ENCODE measurements around the gene LYRM4. TPM values are rescaled to one million over a fixed set of nuclear protein-coding genes. Genes with fewer than 3 reads are reported as not detected.

Gene LYRM4
- total and polyA plus RNA-seq, 7 donors = 11.3 to 21.1 (median 16.1) TPM

DNA sequence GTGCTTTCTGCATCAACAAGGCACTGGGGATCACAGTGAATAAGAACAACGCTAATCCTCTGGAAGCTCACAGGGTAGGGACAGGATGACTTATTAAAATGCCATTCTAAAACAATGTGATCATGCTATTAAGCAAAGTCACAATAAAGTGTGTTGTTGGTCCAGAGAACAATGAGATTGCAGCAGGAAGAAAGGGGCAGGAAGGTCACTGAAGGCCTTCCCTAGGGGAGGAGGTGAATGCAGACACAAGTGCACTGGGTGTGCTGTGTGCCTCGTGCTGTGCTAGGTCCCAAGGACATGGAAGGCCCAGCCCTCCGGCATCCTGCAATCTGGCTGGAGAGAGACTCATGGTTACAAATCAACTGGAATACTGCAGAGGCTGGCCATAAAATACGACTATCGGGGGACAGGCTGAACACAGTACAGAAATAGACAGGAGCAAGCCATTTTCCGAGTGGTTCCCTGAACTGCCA, 55.7 kb downstream of the LYRM4 start:
- H3K36me3 ChIP-seq (ENCODE audit: insufficient read depth in 1 of 2, low read depth in 1 of 2) = no peaks in the 10 kb centered on the region
- H3K27me3 ChIP-seq (ENCODE audit: insufficient read depth in 3 of 3, low read length in 2 of 3) = no peaks in the 10 kb centered on the region
- ATAC-seq (peak in 2 of 4 donors; percentile 29 to 43), DNase-seq (peak in 1 of 2 donors; percentile 15)
- 14 to 37% (median 18%) methylated on average over 6 of the region's 6 CpGs for WGBS, 3 donors
- intact Hi-C loops (cut with DNase I) = no loop called here
- H3K4me3 ChIP-seq = no peak overlapping the region
- H3K27ac ChIP-seq = peak overlapping the region; percentile 64
- TF ChIP-seq, protein P1, sequence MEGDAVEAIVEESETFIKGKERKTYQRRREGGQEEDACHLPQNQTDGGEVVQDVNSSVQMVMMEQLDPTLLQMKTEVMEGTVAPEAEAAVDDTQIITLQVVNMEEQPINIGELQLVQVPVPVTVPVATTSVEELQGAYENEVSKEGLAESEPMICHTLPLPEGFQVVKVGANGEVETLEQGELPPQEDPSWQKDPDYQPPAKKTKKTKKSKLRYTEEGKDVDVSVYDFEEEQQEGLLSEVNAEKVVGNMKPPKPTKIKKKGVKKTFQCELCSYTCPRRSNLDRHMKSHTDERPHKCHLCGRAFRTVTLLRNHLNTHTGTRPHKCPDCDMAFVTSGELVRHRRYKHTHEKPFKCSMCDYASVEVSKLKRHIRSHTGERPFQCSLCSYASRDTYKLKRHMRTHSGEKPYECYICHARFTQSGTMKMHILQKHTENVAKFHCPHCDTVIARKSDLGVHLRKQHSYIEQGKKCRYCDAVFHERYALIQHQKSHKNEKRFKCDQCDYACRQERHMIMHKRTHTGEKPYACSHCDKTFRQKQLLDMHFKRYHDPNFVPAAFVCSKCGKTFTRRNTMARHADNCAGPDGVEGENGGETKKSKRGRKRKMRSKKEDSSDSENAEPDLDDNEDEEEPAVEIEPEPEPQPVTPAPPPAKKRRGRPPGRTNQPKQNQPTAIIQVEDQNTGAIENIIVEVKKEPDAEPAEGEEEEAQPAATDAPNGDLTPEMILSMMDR (IDR thresholded peaks at IDR 0.05) = no peak
- peaks cover 29% of the 10 kb centered on the region for H3K4me1 ChIP-seq
- no peaks in the 10 kb centered on the region for H3K9me3 ChIP-seq

DNA sequence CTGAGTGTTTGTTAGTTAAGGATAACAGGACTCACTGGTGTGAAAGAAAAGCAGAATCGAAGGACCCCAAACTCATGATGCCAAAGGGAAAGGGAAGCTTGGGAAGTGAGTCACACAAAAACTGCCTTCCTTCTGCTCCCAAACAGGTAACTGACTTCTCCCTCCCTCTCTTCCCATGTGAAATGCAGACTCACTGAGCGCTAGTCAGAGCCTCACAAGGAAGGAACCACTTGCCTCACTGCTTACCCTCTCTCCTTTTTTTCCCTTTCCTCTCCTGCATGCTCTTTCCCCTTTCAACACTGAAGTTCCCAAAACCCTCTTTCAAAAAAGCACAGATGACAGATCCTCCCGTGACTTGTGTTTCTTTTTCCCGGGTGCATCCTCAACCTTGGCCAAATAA, 56.4 kb downstream of the LYRM4 start:
- DNase-seq (no peak), ATAC-seq (no peak)
- H3K27ac ChIP-seq = no peak overlapping the region
- TF ChIP-seq, protein P1 (IDR thresholded peaks at IDR 0.05) = no peak
- 80 to 87% (median 86%) methylated on average over 4 of the region's 4 CpGs for WGBS, 3 donors
- no peaks in the 10 kb centered on the region for H3K9me3 ChIP-seq
- no peaks in the 10 kb centered on the region for H3K27me3 ChIP-seq (ENCODE audit: insufficient read depth in 3 of 3, low read length in 2 of 3)
- no peak overlapping the region for H3K4me3 ChIP-seq
- H3K4me1 ChIP-seq = peaks cover 29% of the 10 kb centered on the region
- intact Hi-C loops (cut with DNase I) = loop anchor here in 1 of 2 donors (5.0 kb wide), 1 partner anchor 57 kb away; no protein-coding TSS in a partner anchor
- no peaks in the 10 kb centered on the region for H3K36me3 ChIP-seq (ENCODE audit: insufficient read depth in 1 of 2, low read depth in 1 of 2)

DNA sequence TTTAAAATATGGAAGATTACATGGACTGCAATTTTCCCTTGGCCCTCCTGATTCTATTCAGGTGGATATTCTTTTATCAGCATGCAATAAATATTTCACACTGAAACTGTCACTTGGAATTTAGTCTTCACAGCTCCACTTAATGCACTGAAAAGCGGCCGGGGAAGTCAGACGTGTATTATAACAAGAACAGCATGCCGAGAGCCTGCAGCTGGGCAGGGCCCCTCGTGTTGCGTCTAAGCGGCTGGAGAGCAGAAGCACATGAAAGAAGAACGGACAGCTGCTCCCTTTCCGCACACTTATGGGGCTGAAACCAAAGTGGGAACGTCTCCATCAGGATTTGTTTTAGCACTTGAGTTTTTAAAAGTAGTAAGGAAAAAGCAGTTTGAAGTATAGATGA, 57.2 kb downstream of the LYRM4 start:
- intact Hi-C loops (cut with DNase I) = loop anchor here in 1 of 2 donors (5.0 kb wide), 1 partner anchor 56 kb away; no protein-coding TSS in a partner anchor
- H3K27me3 ChIP-seq (ENCODE audit: insufficient read depth in 3 of 3, low read length in 2 of 3) = no peaks in the 10 kb centered on the region
- WGBS, 3 donors = 86 to 91% (median 88%) methylated on average over 10 of the region's 10 CpGs
- H3K36me3 ChIP-seq (ENCODE audit: insufficient read depth in 1 of 2, low read depth in 1 of 2) = no peaks in the 10 kb centered on the region
- no peak overlapping the region for H3K27ac ChIP-seq
- DNase-seq (no peak), ATAC-seq (no peak)
- TF ChIP-seq, protein P1 (IDR thresholded peaks at IDR 0.05) = no peak
- no peaks in the 10 kb centered on the region for H3K9me3 ChIP-seq
- H3K4me1 ChIP-seq = peaks cover 29% of the 10 kb centered on the region
- H3K4me3 ChIP-seq = no peak overlapping the region

DNA sequence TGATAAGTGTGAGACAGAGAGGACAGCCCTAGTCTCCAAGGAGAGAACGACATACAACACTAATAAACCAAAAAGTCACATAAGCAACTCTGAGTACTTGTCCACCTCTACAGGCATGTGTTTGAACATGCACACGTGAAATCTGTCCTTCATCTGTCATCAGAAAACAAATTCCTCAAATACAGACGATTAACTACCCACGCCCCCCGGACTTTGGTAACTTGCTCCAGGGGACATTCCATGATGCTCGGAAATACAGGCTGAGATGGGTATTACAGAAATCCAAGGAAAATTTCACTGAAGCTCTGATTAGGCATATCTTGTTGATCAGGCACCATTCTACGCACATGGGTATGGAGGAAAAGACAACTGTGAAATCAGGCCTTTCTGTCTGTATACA, 57.8 kb downstream of the LYRM4 start:
- Histone ChIP-seq H3K4me3 (no peak overlapping the region), H3K4me1 (peaks cover 29% of the 10 kb centered on the region), H3K27ac (no peak overlapping the region), H3K9me3 (no peaks in the 10 kb centered on the region), H3K36me3 (ENCODE audit: insufficient read depth in 1 of 2, low read depth in 1 of 2) (no peaks in the 10 kb centered on the region), H3K27me3 (ENCODE audit: insufficient read depth in 3 of 3, low read length in 2 of 3) (no peaks in the 10 kb centered on the region)
- no peak for DNase-seq
- intact Hi-C loops (cut with DNase I) = loop anchor here in 1 of 2 donors (5.0 kb wide), 1 partner anchor 56 kb away; no protein-coding TSS in a partner anchor
- WGBS, 3 donors = 92 to 99% (median 97%) methylated on average over 7 of the region's 7 CpGs
- no peak for ATAC-seq
- TF ChIP-seq, protein P1 (IDR thresholded peaks at IDR 0.05) = no peak

DNA sequence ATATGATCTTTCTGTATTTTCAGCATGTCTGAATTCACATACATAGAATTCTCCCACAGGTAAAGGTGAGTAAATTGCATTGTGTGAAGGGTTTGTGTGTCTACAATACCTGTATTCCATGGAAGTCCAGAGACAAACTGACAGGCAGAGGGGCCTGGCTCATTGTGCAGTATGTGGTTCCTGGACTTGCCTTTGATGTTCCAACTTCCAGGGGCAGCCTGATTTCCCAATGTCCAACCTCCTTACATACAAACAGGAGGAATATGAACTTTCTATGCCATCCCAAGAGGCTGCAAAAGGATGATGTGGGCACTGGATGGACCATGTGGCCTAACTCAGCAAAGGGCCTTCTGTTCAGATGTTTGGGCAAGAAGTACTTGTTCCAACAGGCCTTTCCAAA, 58.5 kb downstream of the LYRM4 start:
- Histone ChIP-seq H3K27ac (no peak overlapping the region), H3K4me1 (peaks cover 29% of the 10 kb centered on the region), H3K36me3 (ENCODE audit: insufficient read depth in 1 of 2, low read depth in 1 of 2) (no peaks in the 10 kb centered on the region), H3K27me3 (ENCODE audit: insufficient read depth in 3 of 3, low read length in 2 of 3) (no peaks in the 10 kb centered on the region), H3K9me3 (no peaks in the 10 kb centered on the region), H3K4me3 (no peak overlapping the region)
- TF ChIP-seq, protein P1 (IDR thresholded peaks at IDR 0.05) = no peak
- ATAC-seq (no peak), DNase-seq (no peak)
- intact Hi-C loops (cut with DNase I) = loop anchor here in 1 of 2 donors (5.0 kb wide), 1 partner anchor 55 kb away; no protein-coding TSS in a partner anchor
